Upper lobe of left lung (tissue), 4 donors: ENCODE data around the gene RIC8A.
A peak's percentile ranks its signal among the peaks of the same experiment; 100 is the strongest.
"Not testable (repeated sequence)": the region's sequence is repeated elsewhere in the genome, so short reads cannot be mapped to it uniquely, and the experiment has no call there.

Source experiments
- CTCF ChIP-seq, 6 experiments: fragments of 450-650 bp in 4 of 6; fragments of 200-600 bp in 2 of 6; sonication (generic) in 2 of 6; IDR thresholded peaks; one replicate each; pipeline ENCODE4 v1.5.1; 2016 to 2019; ENCODE audit warnings: antibody characterized with exemption in 6 of 6
- EP300 ChIP-seq, 4 donors: sonication (generic); formaldehyde crosslinking; IDR thresholded peaks; one replicate each; pipeline ENCODE4 v1.5.1; 2017; ENCODE audit warnings: antibody characterized with exemption in 4 of 4, control low read depth in 2 of 4
- POLR2AphosphoS5 ChIP-seq, 2 donors: sonication (generic); formaldehyde crosslinking; IDR thresholded peaks; one replicate each; pipeline ENCODE4 v1.5.1; 2017; ENCODE audit warnings: antibody characterized with exemption in 2 of 2

GRCh38 chr11:191490-192478, 15.7 kb upstream of the RIC8A start:
- peak; percentile 16 to 46 (median 27) for TF ChIP-seq CTCF (IDR thresholded peaks at IDR 0.05)
- not testable (repeated sequence) for TF ChIP-seq POLR2AphosphoS5, EP300 (IDR thresholded peaks at IDR 0.05)
